ENCODE measurements around the gene GOLGA6D.
"Not testable (repeated sequence)": the region's sequence is repeated elsewhere in the genome, so short reads cannot be mapped to it uniquely, and the experiment has no call there.

GOLGA6D gene

GRCh38 chr15:75319231-75319897, 36.7 kb downstream of the GOLGA6D start:
- not testable (repeated sequence) for H3K9me3 ChIP-seq (ENCODE audit: insufficient read depth, low read depth, low read length); H3K27ac ChIP-seq (ENCODE audit: low read depth, low read length); H2AFZ ChIP-seq (ENCODE audit: insufficient read depth, low read length, poor library complexity); H2BK5ac ChIP-seq (ENCODE audit: low read depth, low read length, poor library complexity); H4K8ac ChIP-seq (ENCODE audit: low read depth, low read length); DNase-seq; H3K4ac ChIP-seq (ENCODE audit: low read depth, low read length); H2BK120ac ChIP-seq (ENCODE audit: insufficient read depth, low read length, poor library complexity); H4K12ac ChIP-seq (ENCODE audit: low read depth, low read length); H3K14ac ChIP-seq (ENCODE audit: low read length); H3K27me3 ChIP-seq (ENCODE audit: insufficient read depth, low read length); H3K4me1 ChIP-seq (ENCODE audit: control insufficient read depth in 1 of 2, insufficient read depth in 2 of 2, low read length in 2 of 2); H2BK12ac ChIP-seq (ENCODE audit: low read length); H3K4me3 ChIP-seq (ENCODE audit: low read depth, low read length); H2AK5ac ChIP-seq (ENCODE audit: low read length); H3K9ac ChIP-seq (ENCODE audit: low read length); H3K79me2 ChIP-seq (ENCODE audit: control insufficient read depth, insufficient read depth, low read length, poor library complexity); H3K23ac ChIP-seq (ENCODE audit: low read length); H3K18ac ChIP-seq (ENCODE audit: low read length); H3K36me3 ChIP-seq (ENCODE audit: control insufficient read depth in 1 of 2, insufficient read depth in 2 of 2, low read length in 2 of 2); H4K91ac ChIP-seq (ENCODE audit: low read depth, low read length); H3K4me2 ChIP-seq (ENCODE audit: low read length); H3K79me1 ChIP-seq (ENCODE audit: low read length)
- no CpG with 5 or more reads among the region's 5 CpGs for WGBS (ENCODE audit: extremely low coverage, insufficient coverage, insufficient read length)

GRCh38 chr15:75321711-75322110, 39.1 kb downstream of the GOLGA6D start:
- no peak overlapping the region for H2BK12ac ChIP-seq (ENCODE audit: low read length)
- H3K4me2 ChIP-seq (ENCODE audit: low read length), result no peak overlapping the region

GRCh38 chr15:75325922-75326321, 43.3 kb downstream of the GOLGA6D start:
- no peak overlapping the region for H3K14ac ChIP-seq (ENCODE audit: low read length)
- H2AFZ ChIP-seq (ENCODE audit: insufficient read depth, low read length, poor library complexity), result no peak overlapping the region
- no peaks in the 10 kb centered on the region for H3K79me1 ChIP-seq (ENCODE audit: low read length)
- no CpG with 5 or more reads among the region's 4 CpGs for WGBS (ENCODE audit: extremely low coverage, insufficient coverage, insufficient read length)
- no peak overlapping the region for H4K91ac ChIP-seq (ENCODE audit: low read depth, low read length)
- no peak overlapping the region for H4K8ac ChIP-seq (ENCODE audit: low read depth, low read length)
- no peaks in the 10 kb centered on the region for H3K79me2 ChIP-seq (ENCODE audit: control insufficient read depth, insufficient read depth, low read length, poor library complexity)
- no peak overlapping the region for H2BK12ac ChIP-seq (ENCODE audit: low read length)
- H3K27me3 ChIP-seq (ENCODE audit: insufficient read depth, low read length), result no peaks in the 10 kb centered on the region
- no peak overlapping the region for H3K4me2 ChIP-seq (ENCODE audit: low read length)
- no peak overlapping the region for H2BK5ac ChIP-seq (ENCODE audit: low read depth, low read length, poor library complexity)
- H3K9me3 ChIP-seq (ENCODE audit: insufficient read depth, low read depth, low read length), result no peaks in the 10 kb centered on the region
- H4K12ac ChIP-seq (ENCODE audit: low read depth, low read length), result no peak overlapping the region
- H3K36me3 ChIP-seq (ENCODE audit: control insufficient read depth in 1 of 2, insufficient read depth in 2 of 2, low read length in 2 of 2), result no peaks in the 10 kb centered on the region
- H3K4me1 ChIP-seq (ENCODE audit: control insufficient read depth in 1 of 2, insufficient read depth in 2 of 2, low read length in 2 of 2), result no peaks in the 10 kb centered on the region
- no peak overlapping the region for H2AK5ac ChIP-seq (ENCODE audit: low read length)
- H3K18ac ChIP-seq (ENCODE audit: low read length), result no peak overlapping the region
- DNase-seq, result no peak
- no peak overlapping the region for H3K27ac ChIP-seq (ENCODE audit: low read depth, low read length)
- H3K4me3 ChIP-seq (ENCODE audit: low read depth, low read length), result no peak overlapping the region
- no peak overlapping the region for H3K4ac ChIP-seq (ENCODE audit: low read depth, low read length)
- no peak overlapping the region for H2BK120ac ChIP-seq (ENCODE audit: insufficient read depth, low read length, poor library complexity)
- H3K23ac ChIP-seq (ENCODE audit: low read length), result no peak overlapping the region
- H3K9ac ChIP-seq (ENCODE audit: low read length), result no peak overlapping the region

More at GRCh38 chr15:75321711-75322110, 39.1 kb downstream of the GOLGA6D start:
- no peak overlapping the region for H3K4me3 ChIP-seq (ENCODE audit: low read depth, low read length)
- H4K12ac ChIP-seq (ENCODE audit: low read depth, low read length), result no peak overlapping the region
- no peaks in the 10 kb centered on the region for H3K9me3 ChIP-seq (ENCODE audit: insufficient read depth, low read depth, low read length)
- no peak overlapping the region for H2AFZ ChIP-seq (ENCODE audit: insufficient read depth, low read length, poor library complexity)
- no peaks in the 10 kb centered on the region for H3K79me1 ChIP-seq (ENCODE audit: low read length)
- H3K18ac ChIP-seq (ENCODE audit: low read length), result no peak overlapping the region
- H3K4me1 ChIP-seq (ENCODE audit: control insufficient read depth in 1 of 2, insufficient read depth in 2 of 2, low read length in 2 of 2), result no peaks in the 10 kb centered on the region
- H3K9ac ChIP-seq (ENCODE audit: low read length), result no peak overlapping the region
- no peak for DNase-seq
- no peaks in the 10 kb centered on the region for H3K79me2 ChIP-seq (ENCODE audit: control insufficient read depth, insufficient read depth, low read length, poor library complexity)
- no peaks in the 10 kb centered on the region for H3K27me3 ChIP-seq (ENCODE audit: insufficient read depth, low read length)
- no peak overlapping the region for H4K91ac ChIP-seq (ENCODE audit: low read depth, low read length)
- H3K23ac ChIP-seq (ENCODE audit: low read length), result no peak overlapping the region
- H3K36me3 ChIP-seq (ENCODE audit: control insufficient read depth in 1 of 2, insufficient read depth in 2 of 2, low read length in 2 of 2), result no peaks in the 10 kb centered on the region
- no peak overlapping the region for H2BK120ac ChIP-seq (ENCODE audit: insufficient read depth, low read length, poor library complexity)
- WGBS (ENCODE audit: extremely low coverage, insufficient coverage, insufficient read length), result 100% methylated on average over 5 of the region's 6 CpGs
- no peak overlapping the region for H3K27ac ChIP-seq (ENCODE audit: low read depth, low read length)
- H3K14ac ChIP-seq (ENCODE audit: low read length), result no peak overlapping the region
- H3K4ac ChIP-seq (ENCODE audit: low read depth, low read length), result no peak overlapping the region
- H4K8ac ChIP-seq (ENCODE audit: low read depth, low read length), result no peak overlapping the region
- H2AK5ac ChIP-seq (ENCODE audit: low read length), result no peak overlapping the region
- no peak overlapping the region for H2BK5ac ChIP-seq (ENCODE audit: low read depth, low read length, poor library complexity)

- Histone ChIP-seq H3K79me2 (ENCODE audit: control insufficient read depth, insufficient read depth, low read length, poor library complexity) (no peaks in the 10 kb centered on the region), H3K14ac (ENCODE audit: low read length) (no peak overlapping the region), H3K4me3 (ENCODE audit: low read depth, low read length) (no peak overlapping the region), H2BK12ac (ENCODE audit: low read length) (no peak overlapping the region), H3K18ac (ENCODE audit: low read length) (no peak overlapping the region), H3K9ac (ENCODE audit: low read length) (no peak overlapping the region), H3K4ac (ENCODE audit: low read depth, low read length) (no peak overlapping the region), H3K4me2 (ENCODE audit: low read length) (no peak overlapping the region), H2BK120ac (ENCODE audit: insufficient read depth, low read length, poor library complexity) (no peak overlapping the region), H3K23ac (ENCODE audit: low read length) (no peak overlapping the region), H3K9me3 (ENCODE audit: insufficient read depth, low read depth, low read length) (no peaks in the 10 kb centered on the region), H2BK5ac (ENCODE audit: low read depth, low read length, poor library complexity) (no peak overlapping the region), H4K12ac (ENCODE audit: low read depth, low read length) (no peak overlapping the region), H4K91ac (ENCODE audit: low read depth, low read length) (no peak overlapping the region), H3K36me3 (ENCODE audit: control insufficient read depth in 1 of 2, insufficient read depth in 2 of 2, low read length in 2 of 2) (no peaks in the 10 kb centered on the region), H2AK5ac (ENCODE audit: low read length) (no peak overlapping the region), H3K4me1 (ENCODE audit: control insufficient read depth in 1 of 2, insufficient read depth in 2 of 2, low read length in 2 of 2) (no peaks in the 10 kb centered on the region), H4K8ac (ENCODE audit: low read depth, low read length) (no peak overlapping the region), H3K79me1 (ENCODE audit: low read length) (no peaks in the 10 kb centered on the region), H3K27me3 (ENCODE audit: insufficient read depth, low read length) (no peaks in the 10 kb centered on the region), H3K27ac (ENCODE audit: low read depth, low read length) (no peak overlapping the region), H2AFZ (ENCODE audit: insufficient read depth, low read length, poor library complexity) (no peak overlapping the region)
- no peak for DNase-seq
- WGBS (ENCODE audit: extremely low coverage, insufficient coverage, insufficient read length), result no CpG with 5 or more reads among the region's 4 CpGs
Observed at GRCh38 chr15:75327005-75327404, 44.4 kb downstream of the GOLGA6D start.

Measured in trophoblast cell (in vitro differentiated cells and primary cell).